Astrocyte of the spinal cord (primary cell): ENCODE data around the gene SULF2.

ENCODE experiments used
- DNase-seq: peaks from one replicate; pipeline ENCODE4 v3.0.0; 2011; ENCODE audit warnings: low read depth, low spot score
- H3K4me3 ChIP-seq: 2 replicates; pipeline ENCODE4 v1.5.1; 2011; ENCODE audit warnings: low read depth, mild to moderate bottlenecking, low read length, moderate library complexity
- CTCF ChIP-seq: IDR thresholded peaks from 2 replicates; pipeline ENCODE4 v1.5.1; 2012; ENCODE audit warnings: low read depth, mild to moderate bottlenecking, low read length, inconsistent platforms
- in situ Hi-C: cut with HindIII; loops from 2 replicates; pipeline ENCODE4 v1.10.0; 2017; ENCODE audit warnings: low sequenced_read_pairs

SULF2 gene

GRCh38 chr20:47761482-47762047, 23.7 kb downstream of the SULF2 start:
- no peak for DNase-seq
- H3K4me3 ChIP-seq: no peak overlapping the region
- in situ Hi-C loops: no loop called here
- no peak for TF ChIP-seq CTCF

GRCh38 chr20:47760686-47761481, 24.4 kb downstream of the SULF2 start:
- DNase-seq: no peak
- in situ Hi-C loops: no loop called here
- no peak for TF ChIP-seq CTCF
- no peak overlapping the region for H3K4me3 ChIP-seq

GRCh38 chr20:47758517-47759450, 26.5 kb downstream of the SULF2 start:
- no peak overlapping the region for H3K4me3 ChIP-seq
- TF ChIP-seq CTCF: no peak
- DNase-seq: no peak
- in situ Hi-C loops: no loop called here

GRCh38 chr20:47757145-47758035, 27.9 kb downstream of the SULF2 start:
- no peak for DNase-seq
- H3K4me3 ChIP-seq: no peak overlapping the region
- in situ Hi-C loops: no loop called here
- no peak for TF ChIP-seq CTCF

GRCh38 chr20:47754946-47755652, 30.2 kb downstream of the SULF2 start:
- H3K4me3 ChIP-seq: no peak overlapping the region
- no peak for DNase-seq
- no peak for TF ChIP-seq CTCF
- in situ Hi-C loops: no loop called here
